H1 (cell line): Measurements from ENCODE around the gene MAGI1.

Experiments used
- CEBPB ChIP-seq: IDR thresholded peaks from 2 replicates; pipeline ENCODE4 v1.6.1; 2012; ENCODE audit warnings: low read depth, low read length
- GABPA ChIP-seq: IDR thresholded peaks from 2 replicates; pipeline ENCODE4 v1.6.1; 2011; ENCODE audit warnings: mild to moderate bottlenecking, low read length, moderate library complexity, borderline replicate concordance; ENCODE audit not compliant: insufficient read depth
- POLR2A ChIP-seq, 2 experiments: IDR thresholded peaks; 1 replicate in 1 of 2; 2 replicates in 1 of 2; pipeline ENCODE4 v1.6.1; 2011; ENCODE audit warnings: low read depth in 2 of 2, low read length in 2 of 2, mild to moderate bottlenecking in 2 of 2; ENCODE audit errors: control extremely low read depth in 1 of 2
- TF ChIP-seq, protein P1 (sequence below), 3 experiments: IDR thresholded peaks; 1 replicate in 2 of 3; 2 replicates in 1 of 3; pipeline versions ENCODE4 v1.5.1 to v1.6.1; 2011; ENCODE audit warnings: low read length in 3 of 3, mild to moderate bottlenecking in 3 of 3, inconsistent platforms in 2 of 3, low read depth in 1 of 3, moderate library complexity in 1 of 3; ENCODE audit not compliant: insufficient read depth in 1 of 3; ENCODE audit errors: control extremely low read depth in 1 of 3

DNA sequence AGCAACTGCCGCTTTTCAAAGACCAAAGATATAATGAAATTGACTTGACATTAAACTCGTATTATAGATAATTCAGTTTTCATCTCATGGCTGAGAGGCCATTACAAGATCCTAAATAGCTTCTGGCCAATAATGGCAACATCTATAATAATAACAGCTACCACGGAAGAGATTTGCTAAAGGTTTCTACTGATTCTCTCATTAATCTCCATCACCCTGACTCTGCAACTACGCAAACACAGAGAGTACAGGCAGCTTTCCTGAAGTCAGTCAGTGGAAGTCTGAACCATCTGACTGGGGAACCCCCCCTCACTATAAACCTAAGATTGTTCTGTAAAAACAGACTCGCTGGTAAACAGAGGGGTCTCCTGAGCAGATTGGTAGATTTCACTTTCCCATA, 257.1 kb downstream of the MAGI1 start:
- TF ChIP-seq, protein P1, sequence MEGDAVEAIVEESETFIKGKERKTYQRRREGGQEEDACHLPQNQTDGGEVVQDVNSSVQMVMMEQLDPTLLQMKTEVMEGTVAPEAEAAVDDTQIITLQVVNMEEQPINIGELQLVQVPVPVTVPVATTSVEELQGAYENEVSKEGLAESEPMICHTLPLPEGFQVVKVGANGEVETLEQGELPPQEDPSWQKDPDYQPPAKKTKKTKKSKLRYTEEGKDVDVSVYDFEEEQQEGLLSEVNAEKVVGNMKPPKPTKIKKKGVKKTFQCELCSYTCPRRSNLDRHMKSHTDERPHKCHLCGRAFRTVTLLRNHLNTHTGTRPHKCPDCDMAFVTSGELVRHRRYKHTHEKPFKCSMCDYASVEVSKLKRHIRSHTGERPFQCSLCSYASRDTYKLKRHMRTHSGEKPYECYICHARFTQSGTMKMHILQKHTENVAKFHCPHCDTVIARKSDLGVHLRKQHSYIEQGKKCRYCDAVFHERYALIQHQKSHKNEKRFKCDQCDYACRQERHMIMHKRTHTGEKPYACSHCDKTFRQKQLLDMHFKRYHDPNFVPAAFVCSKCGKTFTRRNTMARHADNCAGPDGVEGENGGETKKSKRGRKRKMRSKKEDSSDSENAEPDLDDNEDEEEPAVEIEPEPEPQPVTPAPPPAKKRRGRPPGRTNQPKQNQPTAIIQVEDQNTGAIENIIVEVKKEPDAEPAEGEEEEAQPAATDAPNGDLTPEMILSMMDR (IDR thresholded peaks at IDR 0.05; ENCODE audit: control extremely low read depth in 1 of 3, insufficient read depth in 1 of 3, low read depth in 1 of 3, low read length in 3 of 3), result no peak
- TF ChIP-seq CEBPB (no peak), GABPA (no peak), POLR2A (IDR thresholded peaks at IDR 0.05; ENCODE audit: control extremely low read depth in 1 of 2, low read depth in 2 of 2, low read length in 2 of 2) (no peak)
